Loucy (cell line): ENCODE data around the gene KRT80.

Experiments
- EZH2phosphoT487 ChIP-seq: fragments of 200-600 bp; IDR thresholded peaks from 2 replicates; pipeline ENCODE4 v1.6.1; 2018; ENCODE audit warnings: antibody characterized with exemption, mild to moderate bottlenecking, moderate library complexity, borderline replicate concordance
- TF ChIP-seq, protein P1 (sequence below): fragments of 200-600 bp; sonication (generic); conservative IDR thresholded peaks from 2 replicates; pipeline ENCODE4 v1.5.1; 2014; ENCODE audit warnings: mild to moderate bottlenecking, antibody characterized with exemption, low read length

- TF ChIP-seq, protein P1, sequence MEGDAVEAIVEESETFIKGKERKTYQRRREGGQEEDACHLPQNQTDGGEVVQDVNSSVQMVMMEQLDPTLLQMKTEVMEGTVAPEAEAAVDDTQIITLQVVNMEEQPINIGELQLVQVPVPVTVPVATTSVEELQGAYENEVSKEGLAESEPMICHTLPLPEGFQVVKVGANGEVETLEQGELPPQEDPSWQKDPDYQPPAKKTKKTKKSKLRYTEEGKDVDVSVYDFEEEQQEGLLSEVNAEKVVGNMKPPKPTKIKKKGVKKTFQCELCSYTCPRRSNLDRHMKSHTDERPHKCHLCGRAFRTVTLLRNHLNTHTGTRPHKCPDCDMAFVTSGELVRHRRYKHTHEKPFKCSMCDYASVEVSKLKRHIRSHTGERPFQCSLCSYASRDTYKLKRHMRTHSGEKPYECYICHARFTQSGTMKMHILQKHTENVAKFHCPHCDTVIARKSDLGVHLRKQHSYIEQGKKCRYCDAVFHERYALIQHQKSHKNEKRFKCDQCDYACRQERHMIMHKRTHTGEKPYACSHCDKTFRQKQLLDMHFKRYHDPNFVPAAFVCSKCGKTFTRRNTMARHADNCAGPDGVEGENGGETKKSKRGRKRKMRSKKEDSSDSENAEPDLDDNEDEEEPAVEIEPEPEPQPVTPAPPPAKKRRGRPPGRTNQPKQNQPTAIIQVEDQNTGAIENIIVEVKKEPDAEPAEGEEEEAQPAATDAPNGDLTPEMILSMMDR = no peak
- TF ChIP-seq EZH2phosphoT487 = no peak
These were observed 10.1 kb downstream of the KRT80 start for GRCh38 chr12:52181746-52182145.
